Keratinocyte (primary cell): ENCODE data around the gene RAB11FIP4. TPM values are rescaled to one million over a fixed set of nuclear protein-coding genes. Genes with fewer than 3 reads are reported as not detected.

Source experiments
- DNase-seq: peaks from one replicate; pipeline ENCODE4 v3.0.0-alpha.2; 2011; ENCODE audit warnings: low read depth, missing footprints, low spot score
- FAIRE-seq: peaks from 2 replicates; lab custom pipeline; 2011; peaks lifted over from hg19 to GRCh38; lab: Jason Lieb, UNC
- H2AFZ ChIP-seq: 2 replicates; pipeline ENCODE4 v1.6.0; 2012; ENCODE audit warnings: low read length, control low read depth, inconsistent platforms; ENCODE audit not compliant: control insufficient read depth
- H3K27ac ChIP-seq: 2 replicates; pipeline ENCODE4 v1.5.1; 2011; ENCODE audit warnings: low read length; ENCODE audit not compliant: control insufficient read depth, insufficient read depth
- H3K27me3 ChIP-seq: 3 replicates; pipeline ENCODE4 v1.6.0; 2011; ENCODE audit warnings: low read length; ENCODE audit not compliant: control insufficient read depth, insufficient read depth; ENCODE audit errors: extremely low read depth
- H3K36me3 ChIP-seq, 2 experiments: 2 replicates in 1 of 2; 3 replicates in 1 of 2; pipeline ENCODE4 v1.5.1; 2011; ENCODE audit warnings: low read length in 2 of 2, mild to moderate bottlenecking in 1 of 2; ENCODE audit not compliant: control insufficient read depth in 2 of 2, insufficient read depth in 2 of 2; ENCODE audit errors: extremely low read depth in 1 of 2
- H3K4me1 ChIP-seq: 3 replicates; pipeline ENCODE4 v1.5.1; 2011; ENCODE audit warnings: low read length; ENCODE audit not compliant: control insufficient read depth, insufficient read depth; ENCODE audit errors: extremely low read depth
- H3K4me2 ChIP-seq: 3 replicates; pipeline ENCODE4 v1.6.0; 2011; ENCODE audit warnings: low read depth, low read length; ENCODE audit not compliant: control insufficient read depth, insufficient read depth; ENCODE audit errors: extremely low read depth
- H3K4me3 ChIP-seq, 3 experiments: fragments of 200-600 bp in 1 of 3; sonication (generic) in 1 of 3; 2 replicates in 2 of 3; 3 replicates in 1 of 3; pipeline ENCODE4 v1.5.1; 2011 to 2016; ENCODE audit warnings: low read length in 3 of 3, mild to moderate bottlenecking in 3 of 3, control low read depth in 2 of 3, inconsistent platforms in 1 of 3, low read depth in 1 of 3, mixed read lengths in 1 of 3, mixed run types in 1 of 3, moderate library complexity in 1 of 3; ENCODE audit not compliant: control insufficient read depth in 2 of 3, insufficient read depth in 2 of 3; ENCODE audit errors: extremely low read depth in 1 of 3
- H3K79me2 ChIP-seq: 2 replicates; pipeline ENCODE4 v1.6.0; 2012; ENCODE audit warnings: low read length; ENCODE audit not compliant: control insufficient read depth, insufficient read depth
- H3K9ac ChIP-seq: 3 replicates; pipeline ENCODE4 v1.6.0; 2011; ENCODE audit warnings: low read length; ENCODE audit not compliant: control insufficient read depth, insufficient read depth; ENCODE audit errors: extremely low read depth
- H3K9me1 ChIP-seq: 3 replicates; pipeline ENCODE4 v1.6.0; 2011; ENCODE audit warnings: low read length; ENCODE audit not compliant: control insufficient read depth, insufficient read depth; ENCODE audit errors: extremely low read depth
- H3K9me3 ChIP-seq: 2 replicates; pipeline ENCODE4 v1.5.1; 2012; ENCODE audit warnings: low read depth, low read length; ENCODE audit not compliant: control insufficient read depth
- H4K20me1 ChIP-seq: 3 replicates; pipeline ENCODE4 v1.6.0; 2011; ENCODE audit warnings: low read length; ENCODE audit not compliant: control insufficient read depth, insufficient read depth; ENCODE audit errors: extremely low read depth
- EZH2 ChIP-seq: IDR thresholded peaks from one replicate; pipeline ENCODE4 v1.6.1; 2012; ENCODE audit warnings: inconsistent platforms, mild to moderate bottlenecking, low read length, moderate library complexity
- dilution Hi-C: fragments of 300-500 bp; cut with MboI; formaldehyde crosslinking; loops from one replicate; pipeline ENCODE4 v1.7.0; 2020; ENCODE audit warnings: low sequenced_read_pairs; ENCODE audit not compliant: extremely low pct_ligation_motif_present
- polyA plus RNA-seq, 5 experiments: library from polyadenylated mRNA; depleted of rRNA in 3 of 5; stranded (reverse) in 3 of 5; stranded (forward) in 1 of 5; unstranded in 1 of 5; fragments of >200 nt; gene quantifications; 1 replicate in 1 of 5; 2 replicates in 3 of 5; 3 replicates in 1 of 5; pipeline versions ENCODE4 v1.2.1 to v1.2.3, GENCODE V29; 2011 to 2012; ENCODE audit warnings: missing spikeins in 2 of 5, low read depth in 1 of 5, low replicate concordance in 1 of 5
- TF ChIP-seq, protein P1 (sequence below), 3 experiments: IDR thresholded peaks in 1 of 3; conservative IDR thresholded peaks in 1 of 3; optimal IDR thresholded peaks in 1 of 3; 2 replicates in 2 of 3; 3 replicates in 1 of 3; pipeline versions ENCODE3 to v1.5.1; 2011; ENCODE audit warnings: low read length in 3 of 3, mild to moderate bottlenecking in 3 of 3, moderate library complexity in 2 of 3, control low read depth in 1 of 3, inconsistent platforms in 1 of 3; ENCODE audit not compliant: insufficient read depth in 2 of 3; ENCODE audit errors: extremely low read depth in 1 of 3

The RAB11FIP4 gene
- polyA plus RNA-seq, 1 donor (not counting 4 experiments of a cell fraction or from before 2014, with no cell fraction given), result 9.1 TPM

DNA sequence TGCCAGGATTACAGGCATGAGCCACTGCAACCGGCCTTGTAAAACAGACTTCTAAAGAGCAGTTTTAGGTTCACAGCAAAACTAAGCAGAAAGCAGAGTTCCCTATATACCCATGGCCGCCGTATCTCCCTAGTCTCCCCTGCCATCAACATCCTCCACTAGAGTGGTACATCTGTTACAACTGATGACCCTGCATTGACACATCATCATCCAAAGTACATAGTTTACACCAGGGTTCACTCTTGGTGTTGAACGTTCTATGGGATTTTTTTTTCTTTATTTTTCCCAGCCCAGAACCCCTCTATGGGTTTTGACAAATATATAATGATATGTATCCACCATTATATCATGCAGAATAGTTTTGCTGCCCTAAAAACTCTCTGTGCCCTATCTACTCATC, 155.2 kb downstream of the RAB11FIP4 start:
- H3K9ac ChIP-seq, result no peak overlapping the region
- H3K27ac ChIP-seq, result no peak overlapping the region
- H3K9me1 ChIP-seq, result no peaks in the 10 kb centered on the region
- FAIRE-seq, result no peak
- H3K4me3 ChIP-seq, result no peak overlapping the region
- no peaks in the 10 kb centered on the region for H3K9me3 ChIP-seq
- no peaks in the 10 kb centered on the region for H3K27me3 ChIP-seq
- DNase-seq, result no peak
- dilution Hi-C loops, result no loop called here
- no peak for TF ChIP-seq EZH2
- TF ChIP-seq, protein P1, sequence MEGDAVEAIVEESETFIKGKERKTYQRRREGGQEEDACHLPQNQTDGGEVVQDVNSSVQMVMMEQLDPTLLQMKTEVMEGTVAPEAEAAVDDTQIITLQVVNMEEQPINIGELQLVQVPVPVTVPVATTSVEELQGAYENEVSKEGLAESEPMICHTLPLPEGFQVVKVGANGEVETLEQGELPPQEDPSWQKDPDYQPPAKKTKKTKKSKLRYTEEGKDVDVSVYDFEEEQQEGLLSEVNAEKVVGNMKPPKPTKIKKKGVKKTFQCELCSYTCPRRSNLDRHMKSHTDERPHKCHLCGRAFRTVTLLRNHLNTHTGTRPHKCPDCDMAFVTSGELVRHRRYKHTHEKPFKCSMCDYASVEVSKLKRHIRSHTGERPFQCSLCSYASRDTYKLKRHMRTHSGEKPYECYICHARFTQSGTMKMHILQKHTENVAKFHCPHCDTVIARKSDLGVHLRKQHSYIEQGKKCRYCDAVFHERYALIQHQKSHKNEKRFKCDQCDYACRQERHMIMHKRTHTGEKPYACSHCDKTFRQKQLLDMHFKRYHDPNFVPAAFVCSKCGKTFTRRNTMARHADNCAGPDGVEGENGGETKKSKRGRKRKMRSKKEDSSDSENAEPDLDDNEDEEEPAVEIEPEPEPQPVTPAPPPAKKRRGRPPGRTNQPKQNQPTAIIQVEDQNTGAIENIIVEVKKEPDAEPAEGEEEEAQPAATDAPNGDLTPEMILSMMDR (optimal IDR thresholded peaks at IDR 0.05 in 1 of 3, IDR thresholded peaks at IDR 0.05 in 1 of 3, conservative IDR thresholded peaks at IDR 0.05 in 1 of 3; ENCODE audit: extremely low read depth in 1 of 3, insufficient read depth in 2 of 3, low read length in 3 of 3), result no peak
- no peaks in the 10 kb centered on the region for H3K79me2 ChIP-seq
- H2AFZ ChIP-seq, result no peak overlapping the region
- H3K4me1 ChIP-seq, result peaks cover 9% of the 10 kb centered on the region
- H3K4me2 ChIP-seq, result no peak overlapping the region
- no peaks in the 10 kb centered on the region for H4K20me1 ChIP-seq
- H3K36me3 ChIP-seq, result no peaks in the 10 kb centered on the region

DNA sequence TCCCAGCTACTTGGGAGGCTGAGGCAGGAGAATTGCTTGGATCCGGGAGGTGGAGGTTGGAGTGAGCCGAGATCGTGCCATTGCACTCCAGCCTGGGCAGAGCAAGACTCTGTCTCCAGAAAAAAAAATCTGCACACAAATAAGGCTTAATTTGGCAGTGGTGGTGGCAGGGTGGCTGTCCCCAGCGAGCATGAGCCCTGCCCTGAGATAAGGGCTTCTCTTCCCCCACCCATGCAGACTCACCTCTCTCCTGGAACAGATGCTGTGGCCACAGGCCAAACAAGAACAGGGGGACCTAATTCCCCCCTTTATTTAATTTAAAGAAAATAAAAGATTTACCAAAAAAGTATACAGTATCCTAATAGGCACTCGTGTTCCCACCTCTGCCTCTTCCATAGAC, 157.2 kb downstream of the RAB11FIP4 start:
- TF ChIP-seq EZH2, result no peak
- TF ChIP-seq, protein P1 (optimal IDR thresholded peaks at IDR 0.05 in 1 of 3, IDR thresholded peaks at IDR 0.05 in 1 of 3, conservative IDR thresholded peaks at IDR 0.05 in 1 of 3; ENCODE audit: extremely low read depth in 1 of 3, insufficient read depth in 2 of 3, low read length in 3 of 3), result no peak

More for the DNA sequence above, 157.2 kb downstream of the RAB11FIP4 start:
- DNase-seq (no peak), FAIRE-seq (no peak)
- peak overlapping the region; percentile 84 to 93 (median 92) for H3K4me3 ChIP-seq
- dilution Hi-C loops, result no loop called here
- no peaks in the 10 kb centered on the region for H3K9me1 ChIP-seq
- no peak overlapping the region for H2AFZ ChIP-seq
- no peaks in the 10 kb centered on the region for H3K9me3 ChIP-seq
- no peak overlapping the region for H3K27ac ChIP-seq
- H4K20me1 ChIP-seq, result no peaks in the 10 kb centered on the region
- H3K79me2 ChIP-seq, result no peaks in the 10 kb centered on the region
- H3K36me3 ChIP-seq, result no peaks in the 10 kb centered on the region
- peak overlapping the region; percentile 77 for H3K9ac ChIP-seq
- H3K4me2 ChIP-seq, result peak overlapping the region; percentile 97
- H3K27me3 ChIP-seq, result no peaks in the 10 kb centered on the region
- peaks cover 9% of the 10 kb centered on the region for H3K4me1 ChIP-seq
